ENCODE measurements around the gene PHACTR4. TPM values are rescaled to one million over a fixed set of nuclear protein-coding genes. Genes with fewer than 3 reads are reported as not detected.

The PHACTR4 gene
- total and polyA plus RNA-seq, 2 of the 8 experiments (the other 6 are each of a cell fraction or from before 2014, with no cell fraction given) = 23.7 to 57.8 TPM

- H2AFZ ChIP-seq (ENCODE audit: low read length) = no peak overlapping the region
- H2BK120ac ChIP-seq (replicated peaks; ENCODE audit: low read depth, low read length) = no peak overlapping the region
- H2AK5ac ChIP-seq (ENCODE audit: low read depth, low read length) = no peak overlapping the region
- 70% methylated on average over 4 of the region's 4 CpGs; no CpG with 5 or more reads in 1 of the 2 experiments for WGBS, 2 experiments (ENCODE audit: extremely low coverage in 1 of 2, insufficient coverage in 1 of 2, insufficient read length in 1 of 2, insufficient replicate concordance in 2 of 2, low coverage in 1 of 2, low lambda C conversion rate in 2 of 2, missing lambda C conversion rate in 1 of 2)
- no peak overlapping the region for H2BK5ac ChIP-seq (ENCODE audit: low read depth, low read length)
- no peak overlapping the region for H3K4ac ChIP-seq (replicated peaks; ENCODE audit: insufficient read length, low read depth, low read length)
- H3K23me2 ChIP-seq (ENCODE audit: low read depth, low read length) = no peaks in the 10 kb centered on the region
- FAIRE-seq (no peak), DNase-seq (ENCODE audit: low read depth in 1 of 2, low spot score in 2 of 2) (no peak)
- no peak overlapping the region for H4K8ac ChIP-seq (ENCODE audit: extremely low read depth, insufficient read depth, low read length)
- H3K23ac ChIP-seq (ENCODE audit: insufficient read length) = no peak overlapping the region
- no peak overlapping the region for H4K5ac ChIP-seq (ENCODE audit: insufficient read length, low read depth, low read length)
- H3K4me1 ChIP-seq (replicated peaks in 1 of 4; ENCODE audit: control insufficient read depth in 3 of 4, insufficient read depth in 4 of 4, low read length in 3 of 4) = no peaks in the 10 kb centered on the region; a peak in 1 of 7 replicates
- no peak overlapping the region for H2BK12ac ChIP-seq (ENCODE audit: low read depth, low read length)
- no peak overlapping the region for H3K9ac ChIP-seq (replicated peaks in 1 of 4; ENCODE audit: extremely low read depth in 1 of 4, low read depth in 3 of 4, low read length in 3 of 4)
- no peak overlapping the region for H2BK15ac ChIP-seq (ENCODE audit: low read length)
- no peaks in the 10 kb centered on the region for H3K27me3 ChIP-seq (replicated peaks in 1 of 4; ENCODE audit: control insufficient read depth in 3 of 4, extremely low read depth in 1 of 4, insufficient read depth in 3 of 4, low read length in 3 of 4)
- ChIA-PET POLR2A (ENCODE audit: partially characterized antibody) (interaction anchor here (0.5 to 2.1 kb wide), 4 partner anchors 11 to 170 kb away, joined by 3 to 10 read pairs (median 4); no protein-coding TSS in a partner anchor), CTCF (ENCODE audit: partially characterized antibody) (interaction anchor here (0.6 to 1.5 kb wide), 8 partner anchors 9 to 118 kb away, joined by 3 to 12 read pairs (median 3); no protein-coding TSS in a partner anchor)
- H3K14ac ChIP-seq (ENCODE audit: insufficient read length) = no peak overlapping the region
- no peaks in the 10 kb centered on the region for H3K79me1 ChIP-seq (ENCODE audit: low read depth, low read length)
- no peak overlapping the region for H3K56ac ChIP-seq (replicated peaks; ENCODE audit: insufficient read length, low read depth, low read length)
- H3K18ac ChIP-seq (ENCODE audit: extremely low read depth, low read length) = no peak overlapping the region
- H4K20me1 ChIP-seq (replicated peaks in 1 of 2; ENCODE audit: control insufficient read depth in 1 of 2, insufficient read depth in 2 of 2, low read length in 2 of 2) = no peaks in the 10 kb centered on the region
- no peak overlapping the region for H3K4me3 ChIP-seq (ENCODE audit: extremely low read depth in 1 of 4, insufficient read depth in 2 of 4, low read depth in 3 of 4, low read length in 4 of 4)
- no peaks in the 10 kb centered on the region for H3K79me2 ChIP-seq (ENCODE audit: control insufficient read depth in 1 of 2, insufficient read depth in 2 of 2, low read length in 2 of 2)
- no peak overlapping the region for H3K4me2 ChIP-seq (ENCODE audit: insufficient read depth in 1 of 2, low read depth in 2 of 2, low read length in 2 of 2)
- H3K9me3 ChIP-seq (ENCODE audit: insufficient read depth in 2 of 2, low read depth in 1 of 2, low read length in 1 of 2) = no peaks in the 10 kb centered on the region
- H4K91ac ChIP-seq (replicated peaks; ENCODE audit: insufficient read length, low read length) = no peak overlapping the region
- H3K36me3 ChIP-seq (ENCODE audit: control insufficient read depth in 2 of 4, insufficient read depth in 4 of 4, low read length in 3 of 4) = no peaks in the 10 kb centered on the region
- no peak overlapping the region for H3K27ac ChIP-seq (ENCODE audit: low read depth, low read length)
- H2BK20ac ChIP-seq (ENCODE audit: low read length) = no peak overlapping the region
- TF ChIP-seq SAP30 (IDR thresholded peaks at IDR 0.05; ENCODE audit: insufficient read depth, insufficient replicate concordance, low read length) (no peak), ATF3 (IDR thresholded peaks at IDR 0.05; ENCODE audit: insufficient read depth, low read depth, low read length) (no peak), POLR2AphosphoS5 (IDR thresholded peaks at IDR 0.05; ENCODE audit: low read depth, low read length) (no peak), JUND (IDR thresholded peaks at IDR 0.05; ENCODE audit: low read length) (no peak), MAX (IDR thresholded peaks at IDR 0.05) (no peak), SP2 (IDR thresholded peaks at IDR 0.05; ENCODE audit: low read length) (no peak), RBBP5 (IDR thresholded peaks at IDR 0.05; ENCODE audit: borderline replicate concordance, low read depth, low read length) (no peak), TCF12 (IDR thresholded peaks at IDR 0.05; ENCODE audit: low read depth, low read length) (no peak), CTBP2 (IDR thresholded peaks at IDR 0.05; ENCODE audit: borderline replicate concordance, insufficient read depth, insufficient read length, low read length) (no peak), CTCF (IDR thresholded peaks at IDR 0.05; ENCODE audit: control extremely low read depth in 1 of 3, insufficient read depth in 1 of 3, low read depth in 1 of 3, low read length in 3 of 3) (no peak)
These were observed 4.7 kb upstream of the PHACTR4 start for GRCh38 chr1:28364888-28365287.

Measured in H1 (cell line).